GM20000 (cell line): ENCODE results near the gene ALDH3A1.

Experiments used
- DNase-seq: peaks from one replicate; pipeline ENCODE4 v3.0.0; 2012; ENCODE audit warnings: low spot score
- TF ChIP-seq, protein P1 (sequence below): IDR thresholded peaks from 2 replicates; pipeline ENCODE4 v1.5.1; 2012; ENCODE audit warnings: mild to moderate bottlenecking, control low read depth; ENCODE audit errors: extremely low read depth, missing control alignments

Gene ALDH3A1

DNA sequence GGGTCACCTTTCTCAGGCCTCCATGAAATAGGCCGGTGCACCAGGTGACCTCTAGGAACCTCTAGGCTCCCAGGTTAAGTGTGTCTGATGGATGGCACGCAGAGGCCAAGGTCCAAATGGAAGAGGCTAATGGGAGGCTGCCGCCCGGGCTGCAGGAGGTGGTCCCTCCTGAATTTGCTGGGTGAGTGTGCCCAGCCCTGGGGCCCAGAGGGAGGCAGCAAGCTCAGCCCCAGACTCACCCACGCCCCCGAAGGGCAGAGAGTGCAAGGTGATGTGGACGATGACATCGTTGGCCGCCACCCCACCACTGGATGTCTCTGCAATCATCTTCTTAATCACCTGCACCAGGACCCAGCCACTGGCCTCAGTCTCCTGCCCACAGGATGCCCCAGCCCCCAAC is 9.3 kb downstream of the ALDH3A1 start:
- DNase-seq: no peak
- TF ChIP-seq, protein P1, sequence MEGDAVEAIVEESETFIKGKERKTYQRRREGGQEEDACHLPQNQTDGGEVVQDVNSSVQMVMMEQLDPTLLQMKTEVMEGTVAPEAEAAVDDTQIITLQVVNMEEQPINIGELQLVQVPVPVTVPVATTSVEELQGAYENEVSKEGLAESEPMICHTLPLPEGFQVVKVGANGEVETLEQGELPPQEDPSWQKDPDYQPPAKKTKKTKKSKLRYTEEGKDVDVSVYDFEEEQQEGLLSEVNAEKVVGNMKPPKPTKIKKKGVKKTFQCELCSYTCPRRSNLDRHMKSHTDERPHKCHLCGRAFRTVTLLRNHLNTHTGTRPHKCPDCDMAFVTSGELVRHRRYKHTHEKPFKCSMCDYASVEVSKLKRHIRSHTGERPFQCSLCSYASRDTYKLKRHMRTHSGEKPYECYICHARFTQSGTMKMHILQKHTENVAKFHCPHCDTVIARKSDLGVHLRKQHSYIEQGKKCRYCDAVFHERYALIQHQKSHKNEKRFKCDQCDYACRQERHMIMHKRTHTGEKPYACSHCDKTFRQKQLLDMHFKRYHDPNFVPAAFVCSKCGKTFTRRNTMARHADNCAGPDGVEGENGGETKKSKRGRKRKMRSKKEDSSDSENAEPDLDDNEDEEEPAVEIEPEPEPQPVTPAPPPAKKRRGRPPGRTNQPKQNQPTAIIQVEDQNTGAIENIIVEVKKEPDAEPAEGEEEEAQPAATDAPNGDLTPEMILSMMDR: no peak

DNA sequence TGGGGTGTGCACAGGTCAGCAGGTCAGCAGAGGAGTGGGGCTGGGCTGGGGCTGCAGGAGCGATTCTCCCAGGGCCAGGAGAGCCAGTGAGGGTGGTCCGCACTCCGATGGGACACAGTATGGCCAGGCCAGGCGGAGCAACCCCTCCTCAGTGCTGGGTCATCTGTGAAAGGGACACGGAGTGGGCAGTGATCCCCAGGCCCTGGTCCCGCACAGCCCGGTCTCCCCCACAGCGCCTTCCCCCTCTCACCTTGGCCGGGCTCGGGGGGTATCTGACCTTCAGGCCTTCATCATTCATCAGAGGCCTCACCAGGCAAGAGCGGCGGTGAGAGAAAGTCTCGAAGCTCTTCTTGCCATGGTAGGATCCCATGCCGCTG is 10.0 kb downstream of the ALDH3A1 start:
- TF ChIP-seq, protein P1: no peak
- no peak for DNase-seq

DNA sequence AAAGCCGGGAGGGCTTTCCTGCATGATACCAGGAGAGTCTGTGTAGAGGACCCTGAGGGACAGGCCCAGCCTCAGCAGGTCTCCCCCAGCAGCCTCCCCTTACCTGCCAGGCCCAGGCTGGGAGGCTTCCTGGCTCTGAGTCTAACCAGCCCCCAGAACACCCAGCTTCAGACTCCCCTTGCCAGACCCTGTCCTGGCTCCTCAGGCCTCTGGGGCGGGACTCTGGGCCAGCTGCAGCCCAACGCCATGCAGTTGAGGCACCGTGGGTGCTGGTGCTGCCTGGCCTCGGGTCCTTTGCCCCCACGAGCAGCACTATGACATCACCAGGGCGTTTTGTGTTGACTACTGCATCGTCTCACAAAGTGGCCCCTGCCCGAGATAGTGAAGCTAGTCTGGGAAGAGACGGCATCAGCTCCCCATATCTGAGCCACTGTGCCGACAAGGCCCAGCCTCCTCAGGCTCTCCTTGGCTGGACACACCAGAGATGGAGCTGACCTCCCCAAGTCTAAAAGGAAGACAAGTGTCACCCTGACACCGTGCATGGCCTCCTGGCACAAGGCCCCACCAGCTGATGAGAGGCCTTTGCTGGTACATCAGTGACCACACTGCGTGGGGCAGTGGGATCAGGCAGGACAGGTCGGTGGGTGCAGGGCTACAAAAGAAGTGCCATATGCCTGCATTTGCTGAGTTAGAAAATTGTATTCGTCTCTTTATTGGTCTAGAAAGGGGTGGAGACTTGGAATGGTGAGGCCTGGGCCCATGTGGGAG is 10.6 kb downstream of the ALDH3A1 start:
- TF ChIP-seq, protein P1: no peak
- DNase-seq: no peak

DNA sequence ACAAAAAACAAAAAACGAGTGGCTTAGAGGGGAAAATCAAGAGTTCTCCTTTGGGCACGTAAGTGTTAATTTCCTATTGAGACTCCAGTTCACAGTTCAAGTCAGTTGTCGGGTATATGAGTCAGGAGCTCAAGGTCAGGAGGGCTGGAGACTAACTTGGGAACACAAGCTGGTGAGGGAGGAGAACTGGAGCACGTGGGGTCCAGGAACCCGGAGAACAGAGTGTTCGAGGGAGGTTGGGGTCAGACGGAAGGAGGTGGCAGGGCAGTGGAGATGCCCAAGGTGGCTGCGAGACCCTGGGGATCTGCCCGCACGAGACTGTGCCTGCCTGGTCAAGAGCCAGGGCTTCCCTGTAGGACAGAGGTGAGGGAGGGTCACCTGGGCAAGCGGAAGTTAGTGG is 12.0 kb downstream of the ALDH3A1 start:
- TF ChIP-seq, protein P1: no peak
- no peak for DNase-seq

DNA sequence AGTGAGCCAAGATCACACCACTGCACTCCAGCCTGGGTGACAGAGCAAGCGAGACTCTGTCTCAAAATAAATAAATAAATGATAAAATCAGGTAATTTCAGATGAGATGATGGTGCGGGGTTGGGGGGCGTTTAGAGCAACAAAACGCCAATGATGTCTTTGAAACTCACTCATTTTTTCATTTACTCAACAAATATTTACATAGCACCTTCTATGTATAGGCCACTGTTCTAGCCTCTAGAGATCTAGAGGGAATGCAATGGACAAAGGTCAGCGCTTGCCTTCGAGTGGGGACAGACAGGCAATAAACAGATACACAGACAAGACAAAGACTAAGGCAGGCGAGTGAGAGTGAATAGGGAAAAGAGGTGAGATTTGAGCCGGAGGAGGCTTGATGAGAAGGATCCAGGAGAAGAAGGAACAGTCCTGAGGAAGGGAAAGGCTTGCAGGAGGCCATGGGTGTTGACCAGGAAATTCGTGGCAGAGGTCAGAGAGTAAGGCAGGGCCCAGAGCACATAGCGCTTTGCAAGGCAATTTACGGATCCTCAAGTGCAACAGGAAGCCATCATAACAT is 14.1 kb downstream of the ALDH3A1 start:
- TF ChIP-seq, protein P1: no peak
- DNase-seq: no peak

DNA sequence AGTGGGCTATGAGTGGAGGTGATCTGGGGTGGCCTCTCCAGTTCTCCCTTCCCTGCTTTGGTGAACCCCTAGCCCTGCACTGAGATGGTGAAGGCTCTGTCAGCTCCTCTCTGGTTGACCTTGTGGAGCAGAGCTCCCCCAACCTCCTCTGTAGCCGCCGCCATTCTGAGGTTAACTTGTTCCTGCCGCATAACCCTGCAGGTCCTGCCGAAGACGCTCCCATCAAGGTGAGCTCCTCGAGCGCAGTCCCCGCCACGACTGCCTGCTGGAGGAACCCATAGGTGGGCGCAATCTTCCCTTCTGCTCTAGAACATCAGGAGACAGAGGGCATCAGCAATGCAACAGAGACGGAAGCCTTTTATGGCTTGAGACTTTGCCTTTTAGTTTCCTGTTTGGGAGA is 16.5 kb downstream of the ALDH3A1 start:
- TF ChIP-seq, protein P1: no peak

DNA sequence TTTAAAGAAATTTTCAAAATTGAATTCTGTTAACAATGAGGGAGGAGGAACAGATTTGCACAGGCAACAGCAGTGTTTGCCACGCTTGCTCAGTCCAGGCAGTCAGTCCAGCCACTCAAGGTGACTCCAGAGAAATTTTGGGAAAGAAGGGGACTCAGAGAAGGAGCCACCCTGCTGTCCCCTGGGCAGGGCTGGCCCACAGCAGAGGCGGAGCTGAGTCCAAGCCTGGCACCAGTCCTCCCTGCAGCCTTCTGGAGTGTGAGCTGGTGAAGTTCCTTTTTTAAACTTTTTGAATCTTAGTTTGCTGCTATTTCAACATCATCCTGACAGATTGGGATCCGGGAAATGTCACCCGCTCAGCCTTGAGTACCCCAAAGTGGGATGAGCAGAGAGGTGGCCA is 17.3 kb downstream of the ALDH3A1 start:
- TF ChIP-seq, protein P1: no peak
- no peak for DNase-seq

More for the DNA sequence above, 16.5 kb downstream of the ALDH3A1 start:
- no peak for DNase-seq
